ENCODE measurements around the gene MEGF8. TPM values are rescaled to one million over a fixed set of nuclear protein-coding genes. Genes with fewer than 3 reads are reported as not detected.

MEGF8 gene
- total RNA-seq, 1 experiment from 2014 or later: 12.3 TPM

DNA sequence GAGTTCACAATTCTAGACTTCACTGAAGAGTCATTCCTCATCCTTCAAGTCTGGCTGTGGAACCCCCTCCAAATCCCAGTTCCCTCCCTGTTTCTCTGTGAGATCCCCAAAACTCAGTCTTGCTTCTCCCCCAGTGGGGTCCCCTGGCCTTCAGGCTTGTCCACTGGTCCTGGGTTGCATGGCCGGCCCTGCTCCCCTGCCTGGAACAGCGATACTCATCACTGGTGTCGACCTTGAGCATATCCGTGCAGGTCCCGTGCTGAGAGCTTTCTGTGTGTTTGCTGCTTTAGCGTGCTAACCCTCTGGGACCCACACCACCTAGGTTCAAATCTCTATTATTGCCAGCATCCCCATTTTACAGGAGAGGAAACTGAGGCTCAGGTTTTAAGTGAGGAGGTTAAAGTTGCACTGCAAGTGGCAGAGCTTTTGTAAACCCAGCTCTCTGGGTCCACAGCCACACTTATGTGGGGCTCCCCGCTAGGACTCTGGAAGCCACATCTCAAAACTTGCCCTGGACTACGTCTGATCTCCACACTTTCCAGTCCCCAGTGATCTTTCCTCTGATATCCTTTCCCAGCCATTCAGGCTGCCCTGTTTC lies 86.2 kb downstream of the MEGF8 start:
- no peak for DNase-seq (ENCODE audit: low read depth)

DNA sequence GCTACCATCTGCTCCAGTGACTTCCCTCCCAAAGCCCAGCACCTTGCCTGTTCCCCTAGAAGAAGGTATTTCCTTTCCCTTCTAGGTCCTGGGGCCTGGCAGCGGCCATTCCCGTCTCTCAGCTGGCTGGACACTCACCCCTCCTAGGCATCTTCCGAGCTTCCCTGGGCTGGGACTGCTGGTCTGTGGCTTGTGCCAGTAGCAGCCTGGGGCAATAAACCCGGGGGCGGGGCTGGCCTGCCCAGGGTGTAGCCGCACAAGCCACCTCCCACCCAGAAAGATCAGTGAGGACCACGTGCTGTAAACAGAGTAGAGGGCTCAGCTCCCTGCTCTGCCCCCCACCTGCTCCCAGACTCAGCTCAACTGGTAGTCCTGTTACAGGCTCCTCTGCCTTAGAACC lies 86.8 kb downstream of the MEGF8 start:
- peak; percentile 77 for DNase-seq (ENCODE audit: low read depth)

DNA sequence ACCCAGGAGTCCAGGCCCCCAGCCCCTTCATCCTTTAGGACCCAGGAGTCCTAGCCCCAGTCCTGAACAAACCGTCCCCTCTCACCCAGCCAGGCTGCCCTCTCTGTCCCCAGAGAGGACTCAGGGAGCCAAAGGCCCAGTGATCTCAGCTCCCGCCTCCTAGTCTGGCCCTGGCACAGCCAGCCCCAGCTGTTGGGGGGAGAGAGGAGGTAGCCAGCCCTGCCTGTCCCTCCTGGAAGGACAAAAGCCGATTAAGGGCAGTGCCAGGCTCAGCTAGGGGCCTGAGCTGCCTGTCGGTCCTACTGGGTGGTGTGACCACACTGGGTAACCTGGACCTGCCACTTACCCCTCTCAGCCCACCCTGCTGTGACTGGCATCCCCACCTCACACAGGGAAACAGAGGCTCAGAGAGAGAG lies 87.2 kb downstream of the MEGF8 start:
- no peak for DNase-seq (ENCODE audit: low read depth)

DNA sequence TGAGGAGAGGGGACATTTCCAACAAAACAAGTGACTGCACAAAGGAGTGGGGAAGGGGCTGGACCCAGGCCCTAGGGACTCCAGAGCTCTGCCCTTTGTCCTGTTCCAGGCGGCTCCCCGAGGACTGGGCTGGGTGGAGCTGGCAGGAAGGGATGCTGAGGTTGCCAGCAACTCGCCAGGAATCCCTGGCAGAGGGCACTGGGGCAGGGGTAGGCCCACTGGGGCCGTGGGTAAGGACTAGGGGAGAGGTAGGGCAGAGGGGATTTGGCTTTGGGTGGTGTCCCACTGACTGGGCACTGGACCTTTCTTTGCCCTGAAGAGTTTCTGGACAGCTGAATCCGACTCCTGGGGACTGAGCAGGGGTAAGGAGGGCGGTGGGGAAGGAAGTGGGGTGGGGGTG lies 93.9 kb downstream of the MEGF8 start:
- no peak for DNase-seq (ENCODE audit: low read depth)

DNA sequence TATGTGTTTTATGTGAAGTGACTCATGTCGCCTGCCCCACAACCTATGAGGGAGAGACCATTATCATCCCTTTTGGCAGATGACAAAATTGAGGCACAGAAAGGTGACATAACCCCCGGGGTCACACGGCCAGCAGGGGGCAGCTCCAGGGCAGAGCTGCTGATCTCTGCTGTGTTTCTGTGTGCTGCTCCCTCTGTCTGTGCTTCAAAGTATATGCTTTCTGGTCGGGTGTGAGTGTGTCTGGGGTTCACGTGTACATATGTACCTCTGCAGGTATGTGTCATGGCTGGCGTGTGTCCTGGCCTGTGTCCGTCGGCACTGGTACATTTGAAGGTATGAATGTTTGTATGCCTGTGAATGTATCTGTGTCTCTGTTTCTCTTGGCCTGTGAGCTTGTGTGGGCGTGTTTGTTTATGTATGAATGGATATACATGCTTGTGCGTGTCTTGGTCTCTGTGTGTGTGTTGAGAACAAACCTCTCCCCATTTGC lies 94.7 kb downstream of the MEGF8 start:
- peak; percentile 43 for DNase-seq (ENCODE audit: low read depth)

DNA sequence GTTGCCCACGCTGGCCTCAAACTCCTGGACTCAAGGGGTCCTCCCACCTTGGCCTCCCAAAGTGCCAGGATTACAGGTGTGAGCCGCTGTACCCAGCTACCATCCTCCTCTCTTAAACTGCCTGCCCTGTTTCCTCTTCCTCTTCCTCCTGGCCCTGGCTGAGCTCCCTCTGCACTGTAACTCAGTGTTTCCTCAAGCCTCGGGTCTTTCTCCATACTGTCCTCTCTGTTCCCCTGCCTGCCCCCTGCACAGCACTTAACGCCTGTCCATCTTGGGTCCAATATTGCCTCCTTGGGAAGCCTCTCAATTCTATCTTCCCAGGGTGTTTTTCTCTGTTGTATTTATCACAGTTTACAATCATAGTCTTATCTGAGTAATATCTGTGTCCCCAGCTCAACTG lies 95.7 kb downstream of the MEGF8 start:
- no peak for DNase-seq (ENCODE audit: low read depth)

DNA sequence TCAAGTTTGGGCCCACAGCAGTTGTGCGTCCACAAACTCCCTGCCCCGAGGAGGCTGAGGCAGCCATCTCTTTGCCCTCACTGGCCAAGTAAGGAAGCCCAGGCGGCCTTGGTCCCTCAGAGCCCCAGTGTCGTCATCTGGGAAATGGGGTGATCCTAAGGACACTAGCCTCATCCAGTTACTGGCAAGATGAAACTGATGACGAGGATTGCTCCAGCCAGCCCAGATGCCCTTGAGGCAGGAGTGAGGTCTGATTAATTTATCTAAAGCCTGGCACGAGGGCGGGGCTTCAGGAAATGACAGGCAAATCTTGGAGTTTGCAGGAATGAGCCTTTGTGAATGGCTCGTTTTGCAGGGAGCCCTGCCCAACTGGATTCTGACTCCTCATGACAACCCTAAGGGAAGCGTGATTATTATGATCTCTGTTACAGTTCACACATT lies 96.2 kb downstream of the MEGF8 start:
- DNase-seq (ENCODE audit: low read depth): peak; percentile 69

DNA sequence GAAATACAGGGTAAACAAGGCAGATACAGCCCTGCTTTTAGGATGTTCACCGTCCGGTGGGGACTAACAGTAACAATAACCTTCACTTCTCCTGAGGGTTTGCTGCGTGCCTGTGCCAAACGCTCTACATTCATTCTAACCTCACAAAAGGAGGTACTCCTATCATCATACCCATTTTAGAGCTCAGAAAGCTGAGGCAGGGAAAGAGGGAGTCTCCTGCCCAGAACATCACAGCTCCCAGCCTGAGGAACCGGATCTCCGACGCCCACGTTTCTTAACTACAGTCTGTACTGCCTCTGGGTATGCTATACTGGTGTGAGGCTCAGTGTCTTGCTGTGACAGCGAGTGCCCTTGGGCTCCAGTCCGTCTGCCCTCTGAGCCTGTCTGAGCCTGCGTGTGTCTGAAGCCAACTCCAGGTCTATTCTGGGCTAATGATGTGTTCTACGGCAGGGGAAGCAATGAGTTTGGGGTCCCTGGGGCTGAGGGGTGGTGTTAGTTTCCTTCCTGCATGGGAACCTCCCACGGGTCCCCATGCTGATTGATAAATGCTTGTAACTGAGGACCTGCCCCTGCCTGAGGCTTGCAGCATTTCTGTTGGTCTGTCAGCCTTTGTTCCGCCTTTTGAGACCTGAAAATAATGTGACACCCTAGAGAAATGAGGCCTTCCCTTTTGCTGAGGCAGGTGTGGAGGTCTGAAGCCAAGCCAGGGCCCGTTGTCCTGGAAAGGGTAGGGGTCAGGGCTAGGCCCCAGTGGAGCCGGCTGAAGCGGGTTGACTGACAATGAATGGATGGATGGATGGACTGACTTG lies 96.9 kb downstream of the MEGF8 start:
- no peak for DNase-seq (ENCODE audit: low read depth)

DNA sequence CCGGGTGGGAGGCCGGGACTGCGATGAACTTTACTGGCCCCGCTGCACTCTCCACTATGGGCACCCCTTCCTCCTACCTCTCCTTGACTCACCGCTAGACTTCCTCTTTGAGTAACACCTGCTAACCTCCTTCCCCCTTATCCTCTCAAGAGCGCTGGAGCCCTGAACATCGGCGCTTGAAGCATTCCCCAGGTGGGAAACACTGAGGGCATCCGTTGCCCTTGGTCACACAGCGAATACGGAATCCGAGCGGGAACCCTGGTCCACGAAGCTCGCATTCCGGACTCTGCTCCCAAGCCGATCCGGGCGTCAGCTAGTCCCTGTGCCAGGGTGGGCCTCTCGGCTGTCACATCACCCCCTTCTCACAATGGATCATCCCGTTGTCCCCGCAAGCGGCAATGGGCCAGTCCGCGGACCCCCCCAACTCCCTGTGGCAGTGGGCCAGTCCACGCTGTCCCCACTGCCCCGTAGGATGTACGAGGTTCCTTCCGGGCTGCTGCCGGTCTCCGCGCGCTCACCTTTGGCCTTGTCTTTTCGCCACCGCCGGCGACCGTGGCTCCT lies 97.5 kb downstream of the MEGF8 start:
- no peak for DNase-seq (ENCODE audit: low read depth)

DNA sequence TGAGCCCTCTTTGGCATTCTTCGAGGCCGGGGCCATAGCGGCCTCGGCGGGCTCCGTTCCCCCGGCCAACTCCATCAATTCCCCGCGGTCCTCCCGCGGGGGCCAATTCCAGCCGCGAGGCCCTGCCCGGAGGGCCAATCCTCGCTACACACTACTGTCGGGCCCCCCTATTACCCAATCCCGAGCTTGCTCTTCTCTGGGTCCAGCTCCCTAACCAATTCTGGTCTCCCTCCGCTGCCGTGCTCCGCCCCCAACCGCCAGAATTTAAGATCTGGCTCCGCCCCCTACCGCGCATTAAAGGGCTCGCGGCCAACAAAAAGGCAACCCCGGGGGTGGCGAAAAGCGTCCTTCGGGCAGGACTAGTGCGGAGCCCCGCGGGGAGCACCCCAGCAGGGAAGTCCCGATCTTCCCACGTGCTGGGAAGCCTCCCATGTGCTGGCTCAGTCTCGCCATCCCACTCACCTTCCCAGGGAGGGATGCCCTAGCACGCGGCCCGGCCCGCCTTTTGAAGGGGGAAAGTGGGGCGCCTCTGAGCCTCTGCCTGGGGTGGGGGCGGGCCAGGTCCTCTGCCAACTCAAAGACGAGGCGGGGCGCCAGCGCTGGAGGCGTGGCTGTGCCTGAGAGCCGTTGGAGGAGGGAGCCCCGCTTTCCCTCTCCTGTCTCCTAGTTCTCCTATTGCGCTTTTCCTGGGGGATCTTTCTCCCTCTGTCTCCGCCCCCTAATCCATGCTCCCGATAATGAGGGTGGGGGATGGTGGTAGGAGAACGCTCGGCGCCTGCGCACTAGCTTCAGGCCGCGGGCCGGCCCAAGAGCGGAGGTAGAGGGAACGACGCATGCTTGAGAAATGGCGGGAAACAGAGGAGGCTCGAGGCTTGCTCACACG lies 98.3 kb downstream of the MEGF8 start:
- peak; percentile 84 for DNase-seq (ENCODE audit: low read depth)

DNA sequence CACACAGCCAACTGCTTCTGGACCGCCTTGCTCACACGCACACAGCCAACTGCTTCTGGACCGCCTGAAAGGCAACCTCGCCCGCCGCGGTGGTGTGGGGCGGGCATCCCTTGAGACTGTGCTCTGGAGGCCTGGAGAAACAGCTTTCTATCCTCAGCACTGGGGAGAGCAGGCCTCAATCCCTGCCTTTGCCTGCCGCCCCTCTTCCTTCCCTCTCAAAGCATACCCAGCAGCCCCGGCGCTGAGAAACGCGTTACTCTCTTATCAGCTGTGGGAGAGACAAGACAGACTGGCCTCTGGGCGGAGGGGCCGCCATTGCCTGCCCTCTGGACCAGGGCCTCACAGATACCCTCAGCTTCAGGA lies 98.9 kb downstream of the MEGF8 start:
- no peak for DNase-seq (ENCODE audit: low read depth)

DNA sequence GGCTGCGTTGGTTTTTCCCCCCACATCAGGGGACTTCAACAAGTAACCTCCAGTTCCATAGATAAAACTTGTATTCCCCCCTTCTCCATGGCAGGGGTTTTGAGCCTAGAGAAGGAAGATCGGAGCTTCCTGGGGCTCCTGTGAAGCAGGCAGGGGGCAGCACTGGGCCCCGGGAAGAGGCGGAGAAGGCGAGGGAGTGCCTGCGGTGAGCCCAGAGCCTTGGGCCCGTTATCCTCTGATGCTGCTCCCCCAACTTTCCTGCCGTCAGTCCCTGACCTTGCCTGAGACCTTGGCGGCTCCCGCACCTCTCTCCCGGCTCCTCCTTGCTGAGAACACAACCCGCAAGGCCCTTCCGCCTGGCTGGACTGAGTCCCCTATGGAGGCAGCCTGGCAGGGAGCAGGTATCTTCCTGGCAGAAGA lies 99.3 kb downstream of the MEGF8 start:
- DNase-seq (ENCODE audit: low read depth): no peak

DNA sequence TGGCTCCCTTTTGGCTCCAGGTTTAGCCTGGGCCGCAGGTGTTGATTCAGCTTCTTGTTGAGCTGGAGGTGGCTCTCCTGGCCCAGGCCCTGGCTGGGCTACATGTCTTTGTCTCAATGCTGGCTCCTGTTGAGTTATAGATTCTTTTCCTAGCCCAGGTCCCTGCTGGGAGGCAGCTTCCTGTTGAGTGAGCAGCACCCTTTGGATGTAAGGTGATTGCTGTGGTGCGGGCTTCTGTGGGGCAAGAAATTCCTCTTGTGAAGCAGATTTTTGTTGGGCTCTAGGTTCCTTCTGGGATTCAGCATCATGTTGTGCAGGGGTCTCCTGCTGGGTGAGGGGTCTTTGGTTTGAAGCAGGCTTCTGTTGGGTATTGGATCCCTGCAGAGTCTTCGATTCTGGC lies 101.2 kb downstream of the MEGF8 start:
- DNase-seq (ENCODE audit: low read depth): no peak

DNA sequence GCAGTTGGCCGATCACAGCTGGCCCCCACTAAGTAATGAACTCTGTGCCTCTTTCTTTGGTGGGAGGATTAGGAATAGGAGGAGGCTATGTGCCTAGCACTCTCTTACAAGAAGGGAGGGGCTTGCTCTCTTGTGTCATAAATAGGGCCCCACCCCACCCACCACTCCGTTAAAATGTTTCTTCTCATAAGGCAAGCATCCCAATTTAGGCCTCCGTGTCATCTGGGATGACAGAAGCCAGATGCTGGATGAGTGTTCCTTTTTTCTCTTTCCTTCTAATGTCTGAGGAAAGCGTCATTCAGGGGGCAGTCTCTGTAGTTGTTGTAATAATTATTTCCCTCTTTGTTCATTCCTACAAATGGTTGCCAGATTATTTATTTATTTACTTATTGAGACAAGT lies 101.9 kb downstream of the MEGF8 start, which contains the start of gene LIPE:
Gene LIPE (minus strand): TSS at position 76 of the 400 bp plus-strand sequence. CDS start 239 bp downstream, outside the sequence.
- DNase-seq (ENCODE audit: low read depth): no peak

Other genes with a start within 250 kb of the MEGF8 start
- gene ZNF574, start 249.5 kb upstream of the MEGF8 start, total RNA-seq (2014; rRNA removed; shearing (Covaris generic)): 18.1 and 29.9 TPM in 2 replicates
- 0.17 and 0.30 TPM in 2 replicates for gene POU2F2, start 193.2 kb upstream of the MEGF8 start, total RNA-seq (2014; rRNA removed; shearing (Covaris generic))
- gene DEDD2, start 108.0 kb upstream of the MEGF8 start, total RNA-seq (2014; rRNA removed; shearing (Covaris generic)): 27.5 and 43.8 TPM in 2 replicates
- gene ZNF526, start 105.3 kb upstream of the MEGF8 start, total RNA-seq (2014; rRNA removed; shearing (Covaris generic)): 6.4 and 12.1 TPM in 2 replicates
- 32.7 and 34.8 TPM in 2 replicates for gene GSK3A, start 83.0 kb upstream of the MEGF8 start, total RNA-seq (2014; rRNA removed; shearing (Covaris generic))
- 34.6 and 42.1 TPM in 2 replicates for gene ERF, start 70.5 kb upstream of the MEGF8 start, total RNA-seq (2014; rRNA removed; shearing (Covaris generic))
- gene CIC, start 56.4 kb upstream of the MEGF8 start, total RNA-seq (2014; rRNA removed; shearing (Covaris generic)): 25.7 and 30.4 TPM in 2 replicates
- 0.30 and 2.1 TPM in 2 replicates for gene PRR19, start 23.5 kb upstream of the MEGF8 start, total RNA-seq (2014; rRNA removed; shearing (Covaris generic))
- gene PAFAH1B3, start 23.0 kb upstream of the MEGF8 start, total RNA-seq (2014; rRNA removed; shearing (Covaris generic)): 80.7 and 81.2 TPM in 2 replicates
- gene TMEM145, start 12.3 kb upstream of the MEGF8 start, total RNA-seq (2014; rRNA removed; shearing (Covaris generic)): not detected in 2 replicates
- gene CNFN, start 64.7 kb downstream of the MEGF8 start, total RNA-seq (2014; rRNA removed; shearing (Covaris generic)): 3.8 TPM in 1 of 2 replicates, not detected in the other
- 0.17 and 3.3 TPM in 2 replicates for gene LIPE, start 101.8 kb downstream of the MEGF8 start, total RNA-seq (2014; rRNA removed; shearing (Covaris generic))
- not detected in 2 replicates for gene CXCL17, start 117.3 kb downstream of the MEGF8 start, total RNA-seq (2014; rRNA removed; shearing (Covaris generic))
- gene CEACAM1, start 202.8 kb downstream of the MEGF8 start, total RNA-seq (2014; rRNA removed; shearing (Covaris generic)): 0.62 and 0.98 TPM in 2 replicates

All from M059J (cell line).